Posterior cingulate gyrus (tissue), 11 donors: ENCODE measurements around the gene UBTD2.
"Not testable (repeated sequence)": the region's sequence is repeated elsewhere in the genome, so short reads cannot be mapped to it uniquely, and the experiment has no call there.

Experiments used
- DNase-seq, 10 donors: peaks; one replicate each; pipeline versions ENCODE4 v3.0.0 to v3.0.0-alpha.2; 2020 to 2021; ENCODE audit warnings: mixed read lengths in 3 of 10
- intact Hi-C: fragments of 100-400 bp; cut with DNase I; formaldehyde crosslinking; loops from one replicate; pipeline ENCODE4 v1.15.1; 2023

UBTD2 gene

DNA sequence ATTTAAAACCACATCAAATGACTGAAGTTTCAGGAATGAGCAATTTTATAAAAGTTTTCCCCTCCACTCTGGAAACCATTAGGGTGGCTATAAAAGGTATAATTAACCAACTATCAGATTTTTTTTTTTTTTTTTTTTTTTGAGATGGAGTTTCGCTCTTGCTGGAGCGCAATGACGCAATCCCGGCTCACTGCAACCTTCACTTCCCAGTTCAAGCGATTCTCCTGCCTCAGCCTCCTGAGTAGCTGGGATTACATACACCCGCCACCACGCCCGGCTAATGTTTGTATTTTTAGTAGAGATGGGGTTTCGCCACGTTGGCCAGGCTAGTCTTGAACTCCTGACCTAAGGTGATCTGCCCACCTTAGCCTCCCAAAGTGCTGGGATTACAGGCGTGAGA, 77.6 kb downstream of the UBTD2 start:
- DNase-seq, intact Hi-C loops: not testable (repeated sequence)

DNA sequence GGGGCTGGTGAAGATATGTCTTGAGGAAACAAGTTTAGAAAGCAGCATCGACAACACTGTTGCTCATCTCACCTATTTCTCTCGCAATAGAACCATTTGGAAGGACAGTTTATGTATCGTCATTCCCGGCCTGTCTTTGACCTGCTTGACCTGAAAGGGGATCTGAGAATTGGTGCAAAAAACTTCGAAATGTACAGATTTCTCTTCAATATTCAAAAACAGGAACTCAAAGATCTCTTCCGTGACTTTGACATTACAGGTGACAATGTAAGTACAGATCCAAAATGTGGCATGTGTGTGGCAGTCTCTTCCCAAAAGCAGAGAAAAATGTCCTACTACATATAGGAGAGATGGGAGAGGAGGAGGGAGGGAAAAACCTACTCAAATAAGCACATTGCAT, 83.1 kb downstream of the UBTD2 start:
- no peak for DNase-seq
- intact Hi-C loops, result no loop called here

DNA sequence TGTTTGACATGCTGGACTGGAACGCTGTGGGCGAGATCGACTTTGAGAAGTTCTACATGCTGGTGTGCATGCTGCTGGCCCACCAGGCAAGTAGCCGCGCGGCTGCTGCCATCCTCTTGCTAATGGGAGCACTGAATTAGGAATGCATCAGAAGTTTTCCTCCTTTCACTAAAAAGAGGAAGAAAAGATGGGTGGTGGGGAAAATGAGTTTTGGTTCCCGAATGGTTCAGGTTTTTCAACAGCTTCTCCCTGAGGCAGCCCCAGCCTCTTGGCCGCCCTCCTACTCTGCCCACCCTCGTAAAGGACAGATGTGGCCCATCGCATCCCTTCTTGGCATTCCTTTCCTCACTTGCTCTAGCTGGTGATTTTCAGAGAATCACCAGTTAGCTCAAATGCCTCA, 84.1 kb downstream of the UBTD2 start:
- no peak for DNase-seq
- intact Hi-C loops, result no loop called here

DNA sequence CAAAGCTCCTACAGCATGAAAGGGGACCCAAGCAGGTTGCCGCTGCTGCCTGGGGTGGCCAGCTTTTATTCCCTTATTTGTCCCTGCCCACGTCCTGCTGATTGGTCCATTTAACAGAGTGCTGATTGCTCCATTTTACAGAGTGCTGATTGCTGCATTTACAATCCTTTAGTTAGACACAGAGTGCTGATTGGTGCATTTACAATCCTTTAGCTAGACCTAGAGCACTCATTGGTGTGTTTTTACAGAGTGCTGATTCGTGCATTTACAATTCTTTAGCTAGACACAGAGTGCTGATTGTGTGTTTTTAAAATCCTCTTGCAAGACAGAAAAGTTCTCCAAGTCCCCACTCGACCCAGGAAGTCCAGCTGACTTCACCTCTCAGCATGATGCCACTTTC, 85.8 kb downstream of the UBTD2 start:
- DNase-seq, intact Hi-C loops: not testable (repeated sequence)

DNA sequence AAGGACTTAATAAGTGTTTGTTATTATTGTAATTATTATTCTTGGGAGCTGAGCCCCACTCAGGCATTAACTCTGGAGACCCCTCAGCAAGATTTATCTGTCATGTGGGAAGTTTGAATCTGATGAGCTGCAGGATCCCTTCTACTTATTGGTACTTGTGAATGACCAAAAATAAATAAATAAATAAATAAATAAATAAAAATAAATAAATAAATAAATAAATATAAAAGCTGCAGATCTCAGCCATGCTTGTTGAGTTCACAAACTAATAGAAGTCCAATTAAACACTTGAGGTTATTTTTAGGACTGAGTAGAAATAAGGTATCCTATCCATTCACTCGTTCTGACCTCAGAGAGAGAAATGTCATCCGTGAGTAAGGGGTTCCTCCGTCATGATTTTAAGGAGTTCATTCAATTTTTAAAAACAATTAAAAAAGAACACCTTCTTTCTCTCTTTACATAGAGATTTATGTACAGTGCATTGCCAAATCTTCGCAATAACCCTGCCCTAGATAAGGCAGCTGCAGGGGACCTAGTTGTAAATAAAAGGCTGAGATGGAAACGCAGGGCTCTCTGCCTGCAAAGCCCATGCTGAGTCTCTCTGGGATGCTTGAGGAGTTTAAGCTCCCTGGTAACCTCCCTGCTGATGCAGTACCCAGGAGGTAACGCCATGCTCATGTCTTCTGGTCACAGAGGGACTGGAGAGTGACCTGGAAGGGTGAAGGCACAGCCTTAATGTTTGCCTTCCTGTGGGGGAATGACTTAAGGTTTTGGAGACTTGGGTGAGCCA, 88.4 kb downstream of the UBTD2 start:
- DNase-seq, result no peak
- intact Hi-C loops, result no loop called here

DNA sequence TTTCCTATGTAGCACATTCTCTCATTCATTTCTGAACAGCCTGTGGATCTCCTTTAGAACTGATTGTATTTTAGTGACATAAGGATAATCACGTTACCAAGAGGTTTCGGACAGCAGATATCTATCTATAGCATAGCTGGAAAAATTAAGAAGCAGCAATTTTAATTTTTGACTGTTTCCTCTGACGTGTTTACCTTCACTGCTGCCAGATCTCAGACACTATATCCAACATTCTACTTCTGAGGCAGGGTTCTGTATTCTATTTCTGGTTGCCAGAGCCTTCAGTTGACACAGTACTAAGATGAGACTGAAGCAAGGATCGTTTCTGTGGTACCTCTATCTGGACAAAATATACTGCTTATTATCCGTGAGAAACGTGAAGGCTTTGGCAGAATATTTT, 89.7 kb downstream of the UBTD2 start, which contains the start of gene EFCAB9:
Gene EFCAB9, plus strand, starts transcription at position 301 of the 400 bp plus-strand sequence. Its CDS starts 1 bp downstream, at position 302.
- intact Hi-C loops, result no loop called here

DNA sequence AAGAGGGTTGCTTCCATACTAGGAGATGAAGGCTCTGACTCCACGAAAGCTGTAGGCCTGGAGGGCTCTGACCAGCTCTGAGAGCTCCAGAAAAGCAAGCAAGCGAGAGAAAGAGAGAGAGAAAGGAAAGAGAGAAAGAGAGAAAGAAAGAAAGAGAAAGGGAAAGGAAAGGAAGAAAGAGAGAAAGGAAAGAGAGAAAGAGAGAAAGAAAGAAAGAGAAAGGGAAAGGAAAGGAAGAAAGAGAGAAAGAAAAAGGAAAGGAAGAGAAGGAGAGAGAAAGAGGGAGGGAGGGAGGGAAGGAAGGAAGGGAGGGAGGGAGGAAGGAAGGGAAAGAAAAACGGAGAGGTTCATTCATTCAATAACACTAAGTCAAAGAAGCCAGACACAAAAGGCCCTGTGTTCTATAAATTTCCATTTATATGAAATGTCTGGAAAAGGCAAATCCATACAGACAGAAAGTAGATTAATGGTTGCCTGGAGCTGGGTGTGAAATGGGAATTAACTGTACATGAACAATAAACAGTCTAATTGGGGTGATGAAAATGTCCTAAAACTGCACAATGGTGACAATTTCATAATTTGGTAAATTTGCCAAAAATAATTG, 93.8 kb downstream of the UBTD2 start:
- no peak for DNase-seq
- intact Hi-C loops, result loop anchor here (2.0 to 10.0 kb wide), 5 partner anchors 37 to 277 kb away; partner anchors contain the start of genes FBXW11, SH3PXD2B and UBTD2

More for the DNA sequence above, 89.7 kb downstream of the UBTD2 start, which contains the start of gene EFCAB9:
- DNase-seq, result no peak

DNA sequence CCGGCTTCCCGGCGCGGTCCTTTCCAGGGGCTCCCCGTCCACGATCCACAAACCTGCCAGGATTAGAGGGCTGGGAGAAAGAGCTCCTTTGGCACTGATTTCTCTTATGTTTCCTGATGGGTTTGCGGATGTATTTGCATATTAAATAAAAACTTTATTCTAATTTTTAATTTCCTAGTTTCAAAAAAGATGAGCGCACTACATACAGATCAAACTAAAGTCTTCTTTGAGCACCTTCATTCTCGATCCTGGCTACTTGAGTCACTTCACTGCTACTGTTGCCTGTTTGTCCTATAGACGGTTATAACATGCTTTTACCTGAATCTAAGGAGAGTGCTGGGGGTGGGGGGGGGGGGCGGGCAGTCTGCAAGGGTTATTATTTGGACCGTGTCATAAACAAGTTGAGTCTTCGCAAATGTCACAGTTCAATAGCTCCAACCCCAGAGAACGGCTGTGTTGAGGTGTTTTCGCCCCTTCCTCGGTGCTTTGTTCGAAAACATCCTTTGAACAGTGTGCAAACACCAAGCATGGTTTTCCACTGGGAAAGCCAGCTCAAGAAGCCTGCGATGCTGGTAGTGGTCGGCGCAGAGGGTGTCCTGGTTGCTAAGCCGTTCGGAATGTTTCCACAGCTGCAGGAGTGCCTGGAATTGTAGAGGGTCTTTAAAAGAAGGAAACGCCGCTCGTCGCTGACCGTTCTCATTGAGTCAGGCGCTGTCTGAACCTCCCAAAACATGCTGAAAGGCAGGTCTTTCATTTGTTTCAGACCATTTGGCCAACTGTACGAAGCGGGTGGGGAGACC, 94.5 kb downstream of the UBTD2 start:
- intact Hi-C loops, result loop anchor here (1.0 to 10.0 kb wide), 6 partner anchors 37 to 277 kb away; partner anchors contain the start of genes FBXW11, SH3PXD2B and UBTD2
- no peak for DNase-seq

DNA sequence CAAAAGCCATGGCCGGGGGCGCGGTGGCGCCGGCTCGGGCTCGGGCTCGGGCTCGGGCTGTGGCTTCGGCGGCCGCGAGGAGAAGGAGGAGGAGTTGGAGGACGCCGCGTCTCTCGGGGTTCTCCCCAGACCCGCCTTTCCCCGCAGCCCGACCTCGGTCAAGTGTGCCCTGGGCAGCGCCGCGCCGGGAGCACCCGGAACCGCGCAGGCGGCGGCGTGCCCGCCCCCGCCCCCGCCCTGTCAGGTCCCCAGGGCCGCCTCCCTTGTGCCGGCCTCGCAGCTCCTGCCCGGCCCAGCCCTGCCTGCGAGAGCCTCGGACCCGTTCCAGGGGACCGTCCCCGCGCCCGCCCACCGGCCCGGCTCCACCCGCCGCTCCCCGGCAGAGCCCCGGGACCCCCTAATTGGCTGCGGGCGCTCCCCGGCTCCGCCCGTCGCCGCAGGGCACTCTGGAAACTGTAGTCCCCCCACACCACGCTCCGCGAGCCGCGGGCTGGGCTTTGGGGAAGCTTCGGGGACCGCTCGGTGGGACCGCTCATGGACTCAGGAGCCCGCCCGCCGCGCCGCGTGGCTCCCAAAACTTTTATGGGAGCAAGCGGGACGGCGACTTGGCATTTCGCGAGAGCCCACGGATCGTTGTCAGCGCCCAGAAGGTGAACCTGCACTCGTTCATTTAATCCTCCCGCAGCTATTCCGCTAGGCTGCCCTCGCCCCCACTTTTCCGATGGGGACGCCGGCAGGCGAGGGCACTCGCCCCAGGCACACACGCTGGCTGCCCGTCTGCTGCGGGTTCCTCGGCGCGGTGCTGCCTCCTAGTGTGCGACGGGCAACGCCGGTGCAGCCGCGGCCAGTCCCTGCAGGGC, 95.3 kb downstream of the UBTD2 start, which contains the start of gene STK10:
Gene STK10, minus strand, starts transcription at position 192 of the 860 bp plus-strand sequence. Its CDS starts 182 bp downstream, at position 10.
- intact Hi-C loops, result loop anchor here (1.0 to 10.0 kb wide), 6 partner anchors 36 to 276 kb away; partner anchors contain the start of genes FBXW11, SH3PXD2B and UBTD2

DNA sequence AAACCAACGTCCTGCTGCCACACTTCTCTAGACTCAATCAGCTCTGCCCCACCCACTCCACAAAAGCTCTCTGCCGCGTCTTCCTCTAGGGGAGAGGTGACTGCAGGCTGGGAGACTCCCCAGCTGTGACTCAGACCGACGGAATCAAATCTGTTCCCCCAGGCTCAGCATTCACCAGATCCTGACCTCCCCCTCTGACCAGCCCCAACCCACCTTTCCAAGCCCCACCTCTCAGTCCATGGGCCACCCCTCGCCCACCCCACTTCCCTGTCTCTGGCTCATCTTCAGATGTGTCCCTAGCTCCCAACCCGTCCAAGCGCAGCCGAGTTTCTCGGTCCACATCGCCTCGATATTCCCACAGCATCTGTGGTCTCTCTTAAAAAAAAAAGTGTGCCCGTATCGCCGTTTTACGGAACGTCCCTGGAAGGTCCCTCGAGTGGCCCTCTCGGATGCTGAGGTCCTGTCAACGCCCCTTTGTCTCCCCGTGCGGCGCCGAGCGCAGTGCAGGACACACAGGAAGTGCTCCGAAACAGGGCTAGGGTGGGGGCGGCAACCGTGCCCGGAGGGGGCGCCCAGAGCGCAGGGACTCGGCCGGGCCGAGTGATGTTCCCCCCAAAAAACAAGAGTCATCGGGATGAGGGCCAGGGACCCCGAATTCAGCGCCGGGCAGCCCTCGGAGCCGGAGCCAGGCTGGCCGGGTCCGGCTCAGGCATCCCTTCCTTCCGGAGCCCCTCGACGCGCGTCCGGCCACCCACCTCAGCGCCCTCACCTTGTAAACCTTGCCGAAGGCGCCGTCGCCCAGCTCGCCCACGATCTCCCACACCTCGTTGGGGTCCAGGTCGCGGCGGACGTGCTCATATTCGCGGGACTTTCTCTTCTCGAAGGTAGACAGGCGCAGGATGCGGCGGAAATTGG, 96.2 kb downstream of the UBTD2 start:
- DNase-seq, result peak in 4 of 10 donors; percentile 20 to 87 (median 51)
- intact Hi-C loops, result loop anchor here (1.0 to 10.0 kb wide), 6 partner anchors 35 to 275 kb away; partner anchors contain the start of genes FBXW11, SH3PXD2B and UBTD2

More for the DNA sequence above, 95.3 kb downstream of the UBTD2 start, which contains the start of gene STK10:
- peak; percentile 74 to 98 (median 88) for DNase-seq

DNA sequence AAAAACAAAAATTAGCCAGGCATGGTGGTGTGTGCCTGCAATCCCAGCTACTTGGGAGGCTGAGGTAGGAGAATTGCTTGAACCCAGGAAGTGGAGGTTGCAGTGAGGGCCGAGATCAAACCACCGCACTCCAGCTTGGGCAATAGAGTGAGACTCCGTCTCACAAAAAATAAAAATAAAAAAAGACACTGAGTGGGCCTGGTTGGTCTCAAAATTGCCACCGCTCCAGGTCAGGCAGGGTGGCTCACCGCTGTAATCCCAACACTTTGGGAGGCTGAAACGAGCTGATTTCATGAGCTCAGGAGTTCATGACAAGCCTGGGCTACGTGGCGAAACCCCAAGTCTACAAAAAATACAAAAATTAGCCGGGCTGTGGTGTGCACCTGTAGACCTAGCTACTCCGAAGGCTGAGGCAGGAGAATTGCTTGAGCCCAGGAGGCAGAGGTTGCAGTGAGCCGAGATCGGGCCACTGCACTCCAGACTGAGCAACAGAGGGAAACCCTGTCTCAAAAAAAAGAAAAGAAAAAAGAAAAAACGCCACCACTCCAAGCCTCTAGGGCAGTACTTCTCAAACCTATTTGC, 97.4 kb downstream of the UBTD2 start:
- intact Hi-C loops, result loop anchor here (5.0 to 10.0 kb wide), 3 partner anchors 34 to 274 kb away; partner anchors contain the start of gene SH3PXD2B
- no peak for DNase-seq

DNA sequence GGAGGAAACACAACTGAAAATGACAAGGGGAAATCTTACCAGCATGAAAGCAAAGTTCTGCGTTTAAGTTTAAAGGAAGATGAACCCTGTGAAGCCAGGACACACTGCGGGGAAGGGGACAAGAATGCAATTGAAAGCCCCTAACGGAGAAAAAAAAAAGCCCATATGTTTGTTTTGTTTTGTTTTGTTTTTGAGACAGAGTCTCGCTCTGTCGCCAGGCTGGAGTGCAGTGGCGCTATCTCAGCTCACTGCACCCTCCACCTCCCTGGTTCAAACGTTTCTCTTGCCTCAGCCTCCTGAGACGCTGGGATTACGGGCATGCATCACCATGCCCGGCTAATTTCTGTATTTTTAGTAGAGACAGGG, 98.5 kb downstream of the UBTD2 start:
- intact Hi-C loops, result loop anchor here (5.0 to 10.0 kb wide), 3 partner anchors 33 to 273 kb away; partner anchors contain the start of gene SH3PXD2B
- no peak for DNase-seq

DNA sequence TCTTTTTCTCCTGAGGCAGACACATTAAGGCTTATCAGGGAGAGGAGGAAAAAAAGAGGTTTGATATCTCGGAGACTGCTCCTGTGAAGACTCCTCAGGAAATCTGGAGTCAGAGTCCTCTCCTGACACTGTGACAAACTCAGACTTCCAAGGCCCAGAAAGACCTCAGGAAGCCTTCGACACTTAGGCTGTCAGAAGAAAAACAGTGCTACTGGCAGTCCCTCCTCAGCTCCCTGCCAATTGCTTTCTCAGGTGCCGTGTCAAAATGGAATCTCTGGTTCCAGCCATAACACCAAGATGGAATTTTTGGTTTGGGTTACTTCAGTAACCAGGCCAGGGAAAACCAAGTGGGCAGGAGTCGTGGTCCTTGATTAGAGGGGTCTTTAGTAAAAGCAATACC, 99.7 kb downstream of the UBTD2 start:
- intact Hi-C loops, result loop anchor here (10.0 kb wide), 1 partner anchor 271 kb away; the partner anchor contains the start of gene SH3PXD2B
- no peak for DNase-seq

DNA sequence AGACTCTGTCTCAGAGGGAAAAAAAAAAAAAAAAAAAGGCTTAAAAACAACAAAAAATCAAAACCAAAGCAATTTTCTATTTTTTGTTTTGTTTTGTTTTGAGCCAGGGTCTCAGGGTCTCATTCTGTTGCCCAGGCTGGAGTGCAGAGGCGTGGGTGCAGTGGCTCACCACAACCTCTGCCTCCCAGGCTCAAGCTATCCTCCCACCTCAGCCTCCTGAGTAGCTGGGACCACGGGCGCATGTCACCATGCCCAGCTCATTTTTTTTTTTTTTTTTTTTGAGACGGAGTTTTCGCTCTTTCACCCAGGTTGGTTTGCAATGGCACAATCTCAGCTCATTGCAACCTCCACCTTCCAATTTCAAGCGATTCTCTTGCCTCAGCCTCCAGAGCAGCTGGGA, 101.3 kb downstream of the UBTD2 start:
- intact Hi-C loops, result loop anchor here (10.0 kb wide), 1 partner anchor 273 kb away; the partner anchor contains the start of gene SH3PXD2B
- DNase-seq, result peak in 1 of 10 donors; percentile 35

DNA sequence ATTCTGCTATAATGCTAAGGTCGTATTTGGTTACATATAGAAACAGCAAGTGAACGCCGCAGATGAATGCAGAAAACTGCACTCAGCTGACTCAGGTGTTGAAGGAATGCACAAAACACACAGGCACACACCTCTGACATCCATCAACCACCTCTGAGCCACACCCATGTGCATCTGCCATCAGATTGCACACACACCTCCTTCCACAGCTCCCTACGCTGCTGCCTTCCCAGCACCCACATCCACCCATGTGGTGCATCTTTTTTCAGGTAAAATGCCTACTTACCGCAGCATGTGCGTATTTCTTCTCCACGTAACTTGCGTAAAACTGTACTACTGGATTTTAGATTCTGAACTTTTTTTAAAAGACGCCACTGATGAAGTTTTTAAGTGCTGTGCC, 102.6 kb downstream of the UBTD2 start:
- DNase-seq, result no peak
- intact Hi-C loops, result loop anchor here (10.0 kb wide), 1 partner anchor 274 kb away; the partner anchor contains the start of gene SH3PXD2B

DNA sequence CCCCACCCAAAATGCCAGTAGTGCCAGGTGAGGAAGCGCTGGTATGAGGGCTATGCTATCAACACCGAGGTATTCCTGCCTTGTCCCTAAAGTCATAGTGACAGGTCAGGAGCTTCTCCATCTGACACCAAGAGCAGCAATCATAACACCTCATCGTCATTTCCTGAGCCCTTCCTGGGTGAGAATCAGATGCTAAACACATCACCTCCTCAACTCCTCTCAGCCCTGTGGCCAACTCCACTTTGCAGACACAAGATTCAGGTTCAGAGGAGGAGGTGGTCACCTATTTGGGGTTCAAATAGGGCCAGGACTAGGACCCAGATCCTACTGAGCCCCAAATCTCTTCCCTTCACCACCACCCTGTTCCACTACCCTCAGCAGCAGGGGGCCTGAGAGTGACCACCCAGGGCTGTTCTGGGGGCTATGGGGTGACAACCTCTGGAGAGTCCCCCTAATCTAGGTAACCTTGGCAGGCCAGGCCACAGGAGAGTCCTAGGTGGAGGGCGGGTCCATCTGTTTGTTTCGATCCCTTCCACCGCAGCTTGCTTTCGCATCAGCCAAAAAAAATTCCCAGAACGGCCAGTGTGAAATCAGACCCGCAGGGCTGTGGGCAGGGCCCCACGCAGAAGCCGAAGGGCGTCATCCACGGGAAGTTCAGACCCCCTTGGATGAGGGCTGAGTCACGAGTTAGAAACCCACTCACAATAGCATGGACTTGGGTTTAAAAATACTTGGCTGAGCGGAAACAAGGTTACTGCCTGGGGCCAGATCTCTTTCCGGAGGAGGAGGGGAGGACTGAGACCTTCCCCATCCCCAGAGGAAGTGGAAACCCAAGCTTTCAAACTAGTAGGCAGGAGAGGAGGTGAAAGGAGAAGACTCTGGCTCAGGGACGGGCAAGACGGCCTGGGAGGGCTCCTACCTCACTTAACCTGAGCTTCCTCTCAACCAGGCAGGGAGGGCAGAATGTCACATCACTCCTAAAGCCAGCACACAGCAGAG, 104.3 kb downstream of the UBTD2 start:
- intact Hi-C loops, result no loop called here

More for the DNA sequence above, 104.3 kb downstream of the UBTD2 start:
- DNase-seq, result peak in 1 of 10 donors; percentile 5
